Central memory CD4-positive, alpha-beta T cell (primary cell): ENCODE results near the gene RAI1.

Experiments used
- DNase-seq: peaks from one replicate; pipeline ENCODE4 v3.0.0; 2022

The RAI1 gene

GRCh38 chr17:17752089-17752820 lies 71.0 kb downstream of the RAI1 start:
- DNase-seq = peak; percentile 98

GRCh38 chr17:17752821-17753321 lies 71.6 kb downstream of the RAI1 start:
- DNase-seq = no peak

DNA sequence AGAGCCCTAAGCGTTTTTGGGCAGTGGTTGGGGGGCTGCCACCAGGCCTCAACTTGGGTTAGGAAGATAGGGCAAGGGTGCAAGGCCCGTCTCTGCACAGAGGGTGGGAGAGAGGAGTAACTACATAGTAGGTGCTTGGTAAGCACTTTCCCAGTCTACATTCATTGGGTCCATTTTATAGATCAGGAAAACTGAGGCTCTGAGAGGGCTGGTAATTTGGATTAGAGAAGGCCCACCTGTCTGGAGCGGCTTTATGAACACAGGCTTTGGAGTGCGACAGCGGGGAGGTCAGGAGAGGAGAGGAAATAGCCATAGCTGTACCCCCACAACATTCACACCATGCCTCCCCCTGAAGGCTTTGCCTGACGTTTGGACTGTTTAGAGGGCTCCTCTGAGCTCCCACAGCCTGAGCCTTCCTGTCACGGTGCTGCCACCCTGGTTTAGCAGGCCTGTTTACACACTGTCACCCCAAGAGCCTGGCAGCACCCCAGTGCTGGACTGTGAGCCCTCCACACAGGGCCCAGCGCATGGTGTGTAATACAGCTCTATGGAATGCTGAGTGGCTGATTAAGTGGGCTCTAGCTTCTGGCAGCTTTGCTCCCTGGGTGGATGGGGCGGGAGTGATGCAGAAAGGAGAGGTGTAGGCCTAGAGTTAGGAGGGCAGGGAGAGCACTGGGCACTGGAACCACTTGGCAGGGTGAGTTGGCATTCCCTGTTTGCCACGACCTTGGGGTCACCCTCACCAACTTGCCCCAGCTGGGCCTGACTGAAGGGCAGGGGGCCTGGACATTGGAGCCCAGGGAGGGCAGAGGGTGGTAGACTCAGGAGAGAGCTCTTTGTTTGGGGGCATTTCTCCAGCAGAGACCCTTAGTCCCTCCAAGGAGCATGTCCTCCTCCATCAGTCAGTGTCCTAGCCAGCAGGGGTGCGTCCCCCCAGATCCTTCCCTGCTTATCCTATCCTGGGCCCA lies 73.7 kb downstream of the RAI1 start:
- DNase-seq = no peak

- DNase-seq = no peak
Measured at GRCh38 chr17:17755715-17756114, 74.5 kb downstream of the RAI1 start.

DNA sequence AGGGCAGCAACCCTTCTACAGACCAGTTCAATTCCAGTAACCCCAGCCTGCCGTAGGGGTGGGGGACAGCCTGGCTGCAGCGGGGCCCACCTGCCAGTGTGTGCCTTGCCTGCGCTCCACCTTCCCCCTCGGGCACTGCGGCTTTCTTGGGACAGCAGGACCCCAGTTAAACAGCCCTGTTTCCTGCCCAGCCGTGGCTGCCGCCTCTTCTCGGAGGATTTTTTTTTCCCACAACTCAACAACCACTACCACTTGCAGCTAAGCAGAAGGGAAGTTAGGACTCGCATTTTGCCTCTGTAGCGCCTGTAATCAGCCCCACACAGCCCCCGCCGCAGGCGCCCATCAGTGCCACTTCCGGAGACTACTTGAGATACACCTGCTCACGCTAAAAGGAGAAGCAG lies 76.1 kb downstream of the RAI1 start:
- no peak for DNase-seq

DNA sequence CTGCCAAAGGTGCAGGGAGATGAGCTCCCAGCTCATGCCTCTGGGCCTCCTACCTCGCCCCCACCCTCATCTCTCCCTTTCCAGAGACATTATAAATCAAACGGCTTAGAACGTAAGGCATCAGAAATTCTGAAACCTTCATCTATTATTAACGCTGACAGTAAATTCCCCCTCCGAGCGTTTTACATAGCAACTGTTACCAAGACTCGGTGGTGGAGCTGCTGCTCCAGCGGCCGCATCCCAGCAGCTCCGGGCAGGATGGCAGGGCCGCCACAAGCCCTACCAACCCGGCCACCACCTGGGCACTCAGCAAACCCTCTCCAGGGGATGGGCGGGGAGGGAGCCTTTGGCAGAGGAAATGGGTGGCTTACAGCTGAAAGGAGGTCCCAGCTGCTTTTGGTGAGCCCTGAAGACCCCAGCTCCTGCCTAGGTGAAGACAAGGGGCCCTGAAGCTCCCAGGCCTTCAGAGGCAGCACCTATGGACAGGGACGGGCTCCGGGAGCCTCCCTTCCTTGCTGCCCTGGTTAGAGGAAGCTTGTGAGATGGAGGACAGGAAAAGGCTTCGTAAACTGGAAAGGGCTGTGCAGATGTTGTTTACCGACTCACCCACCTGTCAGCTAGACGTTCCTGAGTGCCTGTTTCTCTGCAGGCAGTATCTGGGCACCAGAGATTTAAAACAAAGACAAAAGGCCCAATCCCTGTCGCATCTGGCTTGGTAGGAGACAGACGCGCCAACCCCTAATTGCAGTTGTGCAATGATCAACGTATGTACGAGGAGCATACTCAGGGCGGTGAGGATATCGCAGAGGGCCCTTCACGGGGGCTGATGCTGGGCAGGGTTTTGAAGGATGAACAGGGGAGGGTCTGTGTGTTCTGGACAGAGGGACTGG lies 76.9 kb downstream of the RAI1 start:
- DNase-seq = no peak

GRCh38 chr17:17758941-17759563 lies 77.8 kb downstream of the RAI1 start:
- DNase-seq = no peak

GRCh38 chr17:17760350-17760749 lies 79.1 kb downstream of the RAI1 start:
- DNase-seq = no peak

- no peak for DNase-seq
Measured at GRCh38 chr17:17760872-17761550, 79.8 kb downstream of the RAI1 start.

DNA sequence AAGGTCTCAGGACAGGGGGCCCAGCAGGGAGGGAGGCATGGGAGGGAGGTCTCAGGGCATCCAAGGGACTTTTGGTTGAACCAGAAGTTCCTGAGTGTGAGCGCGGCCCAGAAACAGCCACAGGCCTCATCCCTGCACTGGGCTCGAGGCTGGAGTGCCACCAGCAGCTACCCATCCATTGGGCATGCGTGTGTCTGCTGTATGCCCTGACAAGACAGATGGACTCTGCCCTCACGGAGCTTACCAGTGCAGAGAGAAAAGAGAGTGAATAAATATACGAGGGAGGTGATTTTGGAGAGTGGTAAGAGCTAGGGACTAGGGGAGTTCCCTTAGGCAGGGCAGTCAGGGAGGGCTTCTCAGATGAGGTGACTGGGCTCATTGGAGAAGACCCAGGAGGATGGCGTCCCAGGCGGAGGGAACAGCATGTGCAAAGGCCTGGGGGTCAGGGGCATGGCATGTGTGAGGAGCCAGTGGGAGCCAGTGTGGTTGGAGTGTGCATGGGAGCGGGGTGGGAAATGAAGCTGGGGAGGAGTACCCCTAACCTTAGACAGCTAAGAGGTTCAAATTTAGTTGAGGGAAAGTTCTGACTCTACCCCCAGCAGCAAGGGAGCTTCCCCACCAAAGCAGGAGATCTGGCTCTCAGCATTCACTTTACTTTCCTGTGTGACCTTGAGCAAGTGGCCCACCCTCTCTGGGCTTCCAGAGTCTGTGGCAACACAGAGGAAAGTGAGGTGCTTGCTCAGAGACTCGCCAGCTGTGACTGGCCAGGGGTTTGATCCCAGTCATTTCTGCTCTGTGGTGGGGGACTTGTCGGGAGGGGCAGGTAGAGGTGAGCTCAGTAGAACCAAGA lies 80.9 kb downstream of the RAI1 start:
- DNase-seq = no peak

GRCh38 chr17:17762744-17763105 lies 81.5 kb downstream of the RAI1 start:
- no peak for DNase-seq

- no peak for DNase-seq
Measured at GRCh38 chr17:17763136-17763535, 81.9 kb downstream of the RAI1 start.

DNA sequence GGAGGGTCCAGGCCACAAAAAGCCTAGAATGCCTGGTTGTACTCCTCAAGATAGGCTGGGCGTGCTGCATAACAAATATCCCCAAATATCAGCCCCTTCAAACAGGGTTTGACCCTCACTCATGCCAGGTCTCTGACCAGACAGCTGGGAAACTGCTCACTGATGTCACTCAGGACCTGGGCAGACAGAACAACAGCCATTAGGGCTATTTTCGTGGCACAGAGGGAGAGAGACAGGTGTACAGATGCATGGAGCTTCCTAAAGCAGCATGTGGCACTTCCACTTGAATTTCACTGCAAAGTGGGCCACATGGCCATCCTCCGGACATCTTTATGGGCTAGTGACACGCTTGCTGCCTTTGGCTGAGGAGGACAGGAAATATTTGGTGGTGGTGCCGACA lies 82.5 kb downstream of the RAI1 start:
- DNase-seq = no peak

DNA sequence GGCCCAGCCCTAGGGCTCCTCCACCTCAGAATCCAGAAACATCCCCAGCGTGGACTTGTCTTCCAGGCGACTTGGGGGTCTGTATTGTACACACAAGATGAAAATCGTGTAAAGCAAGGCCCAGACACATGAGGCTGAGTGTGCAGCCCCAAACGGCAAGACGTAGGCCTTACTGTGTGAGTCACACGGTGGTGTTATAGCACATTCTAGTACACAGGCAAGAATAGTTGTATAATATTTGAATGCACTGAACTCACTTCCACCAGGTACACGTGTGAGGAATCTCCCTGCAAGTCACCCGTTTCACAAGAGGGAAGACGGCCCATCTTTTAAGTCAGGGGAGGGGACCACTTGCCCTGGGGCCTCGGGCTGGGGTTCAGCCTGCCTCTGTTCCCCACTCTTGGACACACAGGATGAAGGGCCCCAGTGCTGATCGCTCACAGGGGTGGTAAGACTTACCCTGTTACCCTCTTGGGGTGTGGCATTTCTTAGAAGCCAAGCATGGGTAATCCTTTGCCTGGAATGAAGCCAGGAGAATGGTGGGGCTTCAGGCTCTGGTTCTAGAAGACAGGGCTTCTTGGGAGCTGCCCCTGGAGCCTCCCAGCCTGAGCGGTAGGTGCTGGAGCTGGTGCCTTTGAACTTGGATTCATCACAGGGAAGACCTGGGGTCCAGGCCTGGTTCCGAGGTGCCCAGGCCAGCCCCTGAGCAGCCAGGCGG lies 84.3 kb downstream of the RAI1 start:
- no peak for DNase-seq

- no peak for DNase-seq
Measured at GRCh38 chr17:17766077-17766743, 85.0 kb downstream of the RAI1 start.

DNA sequence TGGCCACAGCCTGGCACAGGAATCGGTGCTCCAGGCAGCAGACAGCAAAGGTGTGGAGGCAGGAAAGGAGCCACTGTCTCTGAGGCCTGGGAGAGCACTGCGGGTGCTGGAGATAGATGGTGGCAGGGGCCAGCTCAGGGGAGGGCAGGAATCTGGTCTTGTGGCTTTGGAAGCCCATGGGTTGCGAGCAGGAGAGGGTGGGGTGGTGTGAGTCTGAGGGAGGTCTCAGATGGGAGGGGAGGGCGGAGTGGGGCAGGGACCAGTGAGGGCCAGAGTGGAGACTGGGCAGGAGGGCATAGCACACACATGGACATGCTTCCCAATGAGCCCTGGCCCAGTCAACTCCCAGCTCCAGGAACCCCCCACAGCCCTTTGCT lies 85.5 kb downstream of the RAI1 start:
- no peak for DNase-seq

- no peak for DNase-seq
Measured at GRCh38 chr17:17767154-17767869, 86.1 kb downstream of the RAI1 start.

DNA sequence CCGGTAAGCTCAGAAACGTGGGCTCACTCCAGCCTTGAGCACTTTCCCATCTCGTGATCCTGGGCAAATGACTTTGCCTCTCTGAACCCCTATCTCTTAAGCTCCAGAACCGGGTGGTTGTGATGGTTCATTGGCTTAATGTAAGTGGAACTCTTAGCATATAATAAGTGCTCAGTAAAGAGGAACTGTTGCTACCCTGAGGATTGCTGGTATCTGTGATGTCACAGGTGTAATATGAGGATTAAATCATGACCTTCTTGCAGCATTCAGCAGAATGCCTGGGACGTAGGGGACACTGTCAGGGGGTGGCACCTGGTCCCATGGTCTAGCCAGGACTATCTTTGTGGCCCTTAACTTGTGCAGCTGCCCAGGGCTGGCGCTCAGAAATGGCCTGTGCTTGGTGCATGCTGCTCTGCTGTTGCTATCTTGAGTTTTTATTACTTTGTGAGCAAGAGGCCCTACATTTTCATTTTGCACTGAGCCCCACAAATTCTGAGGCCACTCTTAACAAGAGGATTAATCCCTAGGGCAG lies 86.7 kb downstream of the RAI1 start:
- no peak for DNase-seq
